PC-3 (cell line): ENCODE measurements around the gene APOBEC3G. TPM values are rescaled to one million over a fixed set of nuclear protein-coding genes. Genes with fewer than 3 reads are reported as not detected.
"Not testable (repeated sequence)": the region's sequence is repeated elsewhere in the genome, so short reads cannot be mapped to it uniquely, and the experiment has no call there.

ENCODE experiments used
- ATAC-seq: fragments of 200-7000 bp; cut with Tn5 transposase; 2 replicates; pipeline ENCODE4 v1.9.1; 2020; ENCODE audit warnings: mild to moderate bottlenecking, moderate library complexity
- Bru-seq: library from RNA; stranded (reverse); fragments of 400-500 nt; gene quantifications from one replicate; lab custom pipeline; 2021; lab: Mats Ljungman, UMichigan
- BruChase-seq, 2 experiments: library from RNA; stranded (reverse); fragments of 400-500 nt; gene quantifications; one replicate each; lab custom pipeline; 2021; lab: Mats Ljungman, UMichigan
- BruUV-seq: library from RNA; stranded (reverse); fragments of 400-500 nt; replicated peaks from 2 replicates; lab custom pipeline; 2021; lab: Mats Ljungman, UMichigan
- CTCF ChIA-PET: fragments of 300-600 bp; sonication (Branson Sonifier 250); formaldehyde crosslinking; loops from one replicate; lab custom pipeline; 2022; ENCODE audit warnings: antibody characterized with exemption; lab: Charles Lee
- POLR2A ChIA-PET: fragments of 300-600 bp; sonication (Branson Sonifier 250); formaldehyde crosslinking; loops from one replicate; lab custom pipeline; 2022; ENCODE audit warnings: antibody characterized with exemption; ENCODE audit not compliant: unreplicated experiment; lab: Charles Lee
- DNase-seq: peaks from one replicate; pipeline ENCODE4 v3.0.0-alpha.2; 2015
- H2AFZ ChIP-seq: fragments of 300-600 bp; sonication (generic); 2 replicates; pipeline ENCODE4 v1.6.0; 2016; ENCODE audit warnings: antibody characterized with exemption, low read length
- H3F3A ChIP-seq: fragments of 300-600 bp; sonication (generic); one replicate; pipeline ENCODE4 v1.6.0; 2017; ENCODE audit warnings: antibody characterized with exemption, low read length, control low read depth, mild to moderate bottlenecking; ENCODE audit not compliant: unreplicated experiment
- H3K27ac ChIP-seq: fragments of 300-600 bp; sonication (generic); 2 replicates; pipeline ENCODE4 v1.5.1; 2016; ENCODE audit warnings: mild to moderate bottlenecking, low read length
- H3K27me3 ChIP-seq: fragments of 300-600 bp; sonication (generic); 2 replicates; pipeline ENCODE4 v1.6.1; 2016; ENCODE audit warnings: low read length, mixed read lengths
- H3K36me3 ChIP-seq: fragments of 300-600 bp; sonication (generic); 2 replicates; pipeline ENCODE4 v1.6.1; 2016; ENCODE audit warnings: low read depth, mixed run types, low read length, mixed read lengths
- H3K4me1 ChIP-seq: fragments of 300-600 bp; sonication (generic); 2 replicates; pipeline ENCODE4 v1.5.1; 2016; ENCODE audit warnings: low read length; ENCODE audit not compliant: insufficient read depth
- H3K4me2 ChIP-seq: fragments of 300-600 bp; sonication (generic); 2 replicates; pipeline ENCODE4 v1.6.0; 2016; ENCODE audit warnings: low read length
- H3K4me3 ChIP-seq: fragments of 300-600 bp; sonication (generic); 2 replicates; pipeline ENCODE4 v1.5.1; 2016; ENCODE audit warnings: mild to moderate bottlenecking, low read length, mixed read lengths
- H3K79me2 ChIP-seq: fragments of 300-600 bp; sonication (generic); 2 replicates; pipeline ENCODE4 v1.6.1; 2017; ENCODE audit warnings: low read length, mixed read lengths
- H3K9ac ChIP-seq: fragments of 300-600 bp; sonication (generic); 2 replicates; pipeline ENCODE4 v1.6.0; 2016; ENCODE audit warnings: mild to moderate bottlenecking, low read length
- H3K9me2 ChIP-seq: fragments of 300-600 bp; sonication (generic); replicated peaks from 2 replicates; pipeline ENCODE4 v1.6.1; 2016; ENCODE audit warnings: mixed run types, low read length, mixed read lengths
- H3K9me3 ChIP-seq: fragments of 300-600 bp; sonication (generic); 2 replicates; pipeline ENCODE4 v1.6.1; 2016; ENCODE audit warnings: low read length, mixed read lengths
- H4K20me1 ChIP-seq: fragments of 300-600 bp; sonication (generic); 2 replicates; pipeline ENCODE4 v1.6.1; 2016; ENCODE audit warnings: low read length, mixed read lengths
- EZH2 ChIP-seq: fragments of 300-600 bp; sonication (generic); IDR thresholded peaks from one replicate; pipeline ENCODE4 v1.6.1; 2017; ENCODE audit warnings: antibody characterized with exemption, mild to moderate bottlenecking, low read length; ENCODE audit not compliant: unreplicated experiment
- EZH2phosphoT487 ChIP-seq: fragments of 300-600 bp; sonication (generic); IDR thresholded peaks from 2 replicates; pipeline ENCODE4 v1.6.1; 2018; ENCODE audit warnings: mild to moderate bottlenecking, antibody characterized with exemption, low read length, borderline replicate concordance
- intact Hi-C: fragments of 100-400 bp; cut with micrococcal nuclease; formaldehyde crosslinking; loops from 2 replicates; pipeline ENCODE4 v1.9.0; 2023
- long read RNA-seq: library from polyadenylated mRNA; unstranded; transcript quantifications from one replicate; pipeline ENCODE4 v2.0.0, GENCODE V29; 2021; ENCODE audit not compliant: unreplicated experiment
- total RNA-seq: library from RNA; depleted of rRNA; stranded (reverse); fragments of >200 nt; gene quantifications from 2 replicates; pipeline ENCODE4 v1.2.3, GENCODE V29; 2014; rRNA removed
- TF ChIP-seq, protein P1 (sequence below): fragments of 300-600 bp; sonication (generic); conservative IDR thresholded peaks from 2 replicates; pipeline ENCODE4 v1.5.1; 2017; ENCODE audit warnings: antibody characterized with exemption, low read depth, mild to moderate bottlenecking, low read length

The APOBEC3G gene
- 1.3 and 4.4 TPM in 2 replicates for total RNA-seq
- percentile 63 among the genes with signal in this experiment for Bru-seq, nascent RNA
- BruChase-seq, experiment 1, labeled RNA remaining after a 6-hour chase, result percentile 70 among the genes with signal in this experiment
- BruChase-seq, experiment 2, labeled RNA remaining after a 2-hour chase, result percentile 62 among the genes with signal in this experiment
- long read RNA-seq, transcript APOBEC3G-201 (8 exons, 1,834 nt), result major isoform, 33 of 46 reads
- long read RNA-seq, partial matches to known transcripts, result 6 of 46 reads
- long read RNA-seq, other reads (novel, unspliced or antisense), result 6 of 46 reads

- DNase-seq, H3K27ac ChIP-seq, H3K4me1 ChIP-seq, H3K4me2 ChIP-seq, H3K4me3 ChIP-seq, H3K9me3 ChIP-seq, H3K9me2 ChIP-seq, H3K36me3 ChIP-seq, H3K9ac ChIP-seq, CTCF ChIA-PET, H4K20me1 ChIP-seq, intact Hi-C loops, POLR2A ChIA-PET, H3K79me2 ChIP-seq, H2AFZ ChIP-seq, H3F3A ChIP-seq, H3K27me3 ChIP-seq, BruUV-seq: not testable (repeated sequence)
- peak; percentile 58 for ATAC-seq
Measured at GRCh38 chr22:39077026-39077840, at the start of gene APOBEC3G. APOBEC3G (plus strand) TSS chr22:39077275; CDS start chr22:39077362, 87 bp downstream.

GRCh38 chr22:39027717-39028116 is 49.4 kb upstream of the APOBEC3G start:
- BruUV-seq, result no TSS peak
- H3K4me2 ChIP-seq, result no peak overlapping the region
- DNase-seq, result no peak

GRCh38 chr22:39028281-39028680 is 48.8 kb upstream of the APOBEC3G start:
- no peaks in the 10 kb centered on the region for H3K27me3 ChIP-seq
- no peak overlapping the region for H3K27ac ChIP-seq
- H3K4me3 ChIP-seq, result no peak overlapping the region
- intact Hi-C loops, result no loop called here
- no peaks in the 10 kb centered on the region for H3K4me1 ChIP-seq
- no peaks in the 10 kb centered on the region for H3K9me3 ChIP-seq
- TF ChIP-seq EZH2, result no peak
- TF ChIP-seq EZH2phosphoT487, result no peak
- TF ChIP-seq, protein P1, sequence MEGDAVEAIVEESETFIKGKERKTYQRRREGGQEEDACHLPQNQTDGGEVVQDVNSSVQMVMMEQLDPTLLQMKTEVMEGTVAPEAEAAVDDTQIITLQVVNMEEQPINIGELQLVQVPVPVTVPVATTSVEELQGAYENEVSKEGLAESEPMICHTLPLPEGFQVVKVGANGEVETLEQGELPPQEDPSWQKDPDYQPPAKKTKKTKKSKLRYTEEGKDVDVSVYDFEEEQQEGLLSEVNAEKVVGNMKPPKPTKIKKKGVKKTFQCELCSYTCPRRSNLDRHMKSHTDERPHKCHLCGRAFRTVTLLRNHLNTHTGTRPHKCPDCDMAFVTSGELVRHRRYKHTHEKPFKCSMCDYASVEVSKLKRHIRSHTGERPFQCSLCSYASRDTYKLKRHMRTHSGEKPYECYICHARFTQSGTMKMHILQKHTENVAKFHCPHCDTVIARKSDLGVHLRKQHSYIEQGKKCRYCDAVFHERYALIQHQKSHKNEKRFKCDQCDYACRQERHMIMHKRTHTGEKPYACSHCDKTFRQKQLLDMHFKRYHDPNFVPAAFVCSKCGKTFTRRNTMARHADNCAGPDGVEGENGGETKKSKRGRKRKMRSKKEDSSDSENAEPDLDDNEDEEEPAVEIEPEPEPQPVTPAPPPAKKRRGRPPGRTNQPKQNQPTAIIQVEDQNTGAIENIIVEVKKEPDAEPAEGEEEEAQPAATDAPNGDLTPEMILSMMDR, result no peak
- no peak overlapping the region for H2AFZ ChIP-seq
- no peak overlapping the region for H3K4me2 ChIP-seq
- no peaks in the 10 kb centered on the region for H4K20me1 ChIP-seq
- ATAC-seq (no peak), DNase-seq (no peak)
- H3F3A ChIP-seq, result no peaks in the 10 kb centered on the region
- H3K9me2 ChIP-seq, result no peaks in the 10 kb centered on the region
- H3K9ac ChIP-seq, result no peak overlapping the region
- no peaks in the 10 kb centered on the region for H3K36me3 ChIP-seq
- ChIA-PET CTCF (no interaction called here), POLR2A (no interaction called here)
- no peaks in the 10 kb centered on the region for H3K79me2 ChIP-seq
- no TSS peak for BruUV-seq

More at GRCh38 chr22:39027717-39028116, 49.4 kb upstream of the APOBEC3G start:
- ChIA-PET POLR2A (no interaction called here), CTCF (no interaction called here)
- Histone ChIP-seq H3K9me2 (no peaks in the 10 kb centered on the region), H3K27ac (no peak overlapping the region), H4K20me1 (no peaks in the 10 kb centered on the region), H3F3A (no peaks in the 10 kb centered on the region), H3K27me3 (no peaks in the 10 kb centered on the region), H3K36me3 (no peaks in the 10 kb centered on the region), H3K79me2 (no peaks in the 10 kb centered on the region), H3K4me1 (no peaks in the 10 kb centered on the region), H3K4me3 (no peak overlapping the region), H3K9me3 (no peaks in the 10 kb centered on the region), H3K9ac (no peak overlapping the region), H2AFZ (no peak overlapping the region)
- intact Hi-C loops, result no loop called here
- TF ChIP-seq, protein P1, result no peak
- TF ChIP-seq EZH2 (no peak), EZH2phosphoT487 (no peak)
- ATAC-seq, result no peak
